GM12801 (cell line): ENCODE measurements around the gene FAM9B.

ENCODE experiments used
- CTCF ChIP-seq: IDR thresholded peaks from one replicate; pipeline ENCODE4 v1.5.1; 2011; ENCODE audit warnings: control low read depth; ENCODE audit not compliant: insufficient read length; ENCODE audit errors: extremely low read depth

FAM9B gene

DNA sequence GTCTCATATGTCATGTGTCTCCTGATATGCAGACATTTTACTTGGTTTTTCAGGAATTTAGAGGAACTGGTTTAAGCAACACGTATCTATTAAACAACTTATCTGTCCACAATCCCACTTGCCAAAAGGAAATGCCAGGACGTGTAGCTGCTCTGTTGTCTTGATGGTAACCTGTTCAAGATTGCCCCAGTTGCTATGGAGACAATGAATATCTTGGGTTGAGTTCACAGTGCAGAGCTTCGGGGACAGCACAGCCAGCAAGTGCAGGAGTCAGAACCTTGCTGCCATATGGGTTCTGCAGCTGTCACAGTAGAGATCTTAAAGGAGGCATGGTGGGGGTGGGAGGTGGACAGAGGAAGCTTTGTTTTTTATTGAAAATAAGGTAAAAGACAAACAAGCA is 28.7 kb upstream of the FAM9B start:
- no peak for TF ChIP-seq CTCF

DNA sequence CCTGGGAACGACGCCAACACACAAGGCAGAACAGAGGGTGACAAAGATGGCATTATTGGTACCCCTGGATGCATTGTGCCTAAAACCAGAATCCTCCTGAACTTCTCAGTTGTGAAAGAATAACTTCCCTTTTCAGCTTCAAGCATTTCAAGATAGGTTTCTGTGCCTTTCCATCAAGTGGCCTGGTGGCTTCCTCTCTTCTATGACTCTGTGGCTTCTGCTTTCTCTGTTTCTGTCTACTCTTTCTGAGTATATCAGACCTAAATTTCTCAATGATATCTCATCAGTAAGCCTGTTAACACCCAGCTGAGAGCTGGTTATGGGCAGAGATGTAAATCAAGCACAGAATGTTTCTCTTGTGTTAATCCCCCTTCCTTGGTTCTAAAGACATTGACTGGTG is 21.4 kb upstream of the FAM9B start:
- TF ChIP-seq CTCF, result no peak

DNA sequence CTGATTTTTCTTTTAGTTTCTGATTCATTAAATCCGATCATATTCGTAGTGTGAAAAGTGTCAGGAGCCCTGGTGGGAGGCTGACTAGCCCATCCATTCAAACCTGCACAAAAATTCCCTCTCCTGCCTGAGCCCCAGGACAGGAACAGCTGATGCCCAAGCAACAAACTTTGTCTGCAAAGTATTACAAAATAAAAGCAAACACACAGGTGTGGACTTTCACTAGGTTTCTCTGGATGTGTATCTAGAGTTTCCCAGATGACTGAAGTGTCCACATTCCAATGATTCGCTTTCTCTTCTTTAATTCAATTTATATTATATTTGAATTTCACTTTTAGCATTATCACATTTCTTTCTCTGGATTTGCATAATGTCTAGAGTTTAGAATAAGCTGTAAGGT is 18.2 kb upstream of the FAM9B start:
- TF ChIP-seq CTCF, result no peak

DNA sequence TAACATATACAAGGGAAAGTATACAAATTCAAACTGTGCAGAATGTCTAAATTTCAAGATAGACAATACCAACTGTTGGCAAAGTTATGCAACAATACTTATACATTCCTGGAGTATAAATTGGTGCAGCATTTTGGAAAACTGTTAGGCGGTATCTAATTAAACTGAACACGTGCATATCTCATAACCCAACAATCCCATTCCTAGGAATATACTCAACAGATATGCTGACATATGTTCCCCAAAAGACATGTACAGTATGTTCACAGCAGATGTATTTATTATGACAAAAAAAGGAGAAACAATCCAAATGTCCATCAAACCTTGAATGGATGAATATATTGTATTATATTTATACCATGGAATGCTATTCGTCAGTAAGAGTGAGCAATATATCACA is 16.4 kb upstream of the FAM9B start:
- TF ChIP-seq CTCF, result no peak

- no peak for TF ChIP-seq CTCF
Observed at GRCh38 chrX:9048801-9049200, 14.9 kb upstream of the FAM9B start.

- TF ChIP-seq CTCF, result no peak
Observed at GRCh38 chrX:9038244-9038643, 4.3 kb upstream of the FAM9B start.

- TF ChIP-seq CTCF, result no peak
Observed at GRCh38 chrX:9037296-9037695, 3.4 kb upstream of the FAM9B start.

DNA sequence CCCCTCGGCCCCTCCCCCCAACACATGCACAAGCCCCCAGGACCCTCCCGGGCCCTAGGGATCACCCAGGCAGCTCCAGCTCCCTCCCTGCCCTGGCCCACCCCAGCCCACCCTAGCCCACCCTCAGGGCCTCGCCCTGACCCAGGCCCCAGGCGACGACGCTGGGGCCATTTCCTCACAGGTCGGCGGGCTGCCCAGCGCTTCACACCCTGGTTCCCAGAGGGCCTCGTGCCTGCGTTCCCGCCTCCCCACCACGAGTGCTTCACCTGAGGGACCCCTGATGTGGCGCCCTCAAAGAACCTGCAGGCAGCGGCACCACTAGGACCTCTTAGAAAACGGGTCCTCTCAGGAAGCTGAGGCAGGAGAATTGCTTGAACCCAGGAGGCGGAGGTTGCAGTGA is 341 bp downstream of the FAM9B start:
- no peak for TF ChIP-seq CTCF
